GM21737 (cell line): ENCODE data around the gene PP2D1.
"Not testable (repeated sequence)": the region's sequence is repeated elsewhere in the genome, so short reads cannot be mapped to it uniquely, and the experiment has no call there.

Experiments
- ATAC-seq: cut with Tn5 transposase; IDR thresholded peaks from one replicate; pipeline ENCODE4 v1.9.1; 2021; ENCODE audit warnings: mild to moderate bottlenecking, moderate library complexity; ENCODE audit not compliant: unreplicated experiment

PP2D1 gene

GRCh38 chr3:20040548-20041196, 28.6 kb upstream of the PP2D1 start:
- ATAC-seq: peak; percentile 43

DNA sequence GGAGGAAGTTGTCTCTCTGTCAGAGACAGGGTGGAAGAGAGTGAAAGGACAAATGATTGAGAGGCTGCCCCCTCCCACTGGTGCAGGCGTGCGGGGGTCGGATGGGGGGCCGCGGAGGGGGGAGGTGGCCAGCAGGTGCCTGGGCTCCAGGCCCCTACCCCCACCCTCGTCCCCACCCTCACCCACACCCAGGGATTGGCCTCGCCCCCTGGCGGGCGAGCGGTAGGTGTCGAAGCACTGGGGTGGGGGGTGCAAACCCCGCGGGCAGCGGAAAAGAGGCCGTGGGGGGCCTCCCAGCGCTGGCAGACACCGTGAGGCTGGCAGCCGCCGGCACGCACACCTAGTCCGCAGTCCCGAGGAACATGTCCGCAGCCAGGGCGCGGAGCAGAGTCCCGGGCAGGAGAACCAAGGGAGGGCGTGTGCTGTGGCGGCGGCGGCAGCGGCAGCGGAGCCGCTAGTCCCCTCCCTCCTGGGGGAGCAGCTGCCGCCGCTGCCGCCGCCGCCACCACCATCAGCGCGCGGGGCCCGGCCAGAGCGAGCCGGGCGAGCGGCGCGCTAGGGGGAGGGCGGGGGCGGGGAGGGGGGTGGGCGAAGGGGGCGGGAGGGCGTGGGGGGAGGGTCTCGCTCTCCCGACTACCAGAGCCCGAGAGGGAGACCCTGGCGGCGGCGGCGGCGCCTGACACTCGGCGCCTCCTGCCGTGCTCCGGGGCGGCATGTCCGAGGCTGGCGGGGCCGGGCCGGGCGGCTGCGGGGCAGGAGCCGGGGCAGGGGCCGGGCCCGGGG, 27.9 kb upstream of the PP2D1 start, which contains the start of gene KAT2B:
Gene KAT2B, plus strand, starts transcription at position 682 of the 783 bp plus-strand sequence. Its CDS starts 32 bp downstream, at position 714.
- ATAC-seq: peak; percentile 52

GRCh38 chr3:20039466-20039764, 27.4 kb upstream of the PP2D1 start:
- no peak for ATAC-seq

DNA sequence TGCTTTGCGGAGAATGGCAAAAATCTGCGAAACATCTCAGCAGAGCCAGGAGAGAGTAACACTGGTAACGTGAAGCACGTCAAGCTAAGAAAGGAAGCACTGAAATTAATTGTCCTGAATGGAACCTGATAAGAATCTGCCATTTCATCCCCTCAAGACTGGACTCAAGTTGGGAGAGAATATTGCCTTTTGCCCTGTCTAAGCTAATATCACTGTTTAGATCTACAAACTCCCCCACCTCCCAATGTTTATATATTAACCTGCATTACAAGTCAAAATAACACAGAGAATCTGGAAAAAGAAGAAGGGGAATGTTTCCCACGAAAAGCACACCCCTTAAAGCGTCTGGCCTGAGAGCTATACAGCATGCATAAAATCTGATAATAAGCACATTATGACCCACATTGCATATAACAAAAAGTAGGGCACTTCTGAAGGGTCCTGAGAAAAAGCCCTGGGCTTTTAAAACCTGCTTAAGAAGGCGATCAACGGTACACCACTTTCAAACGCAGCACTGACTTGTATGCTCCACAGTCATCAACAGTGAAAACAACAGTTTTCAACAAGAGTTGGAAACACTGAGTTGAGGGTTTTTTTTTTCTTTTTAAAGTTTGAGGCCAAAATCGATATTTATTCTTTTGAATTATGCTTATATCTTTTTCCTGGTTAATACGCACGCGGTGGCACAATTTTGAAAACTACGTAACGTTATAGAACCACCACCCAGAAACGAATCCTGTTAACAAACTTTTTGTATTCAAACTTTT, 26.8 kb upstream of the PP2D1 start:
- ATAC-seq: no peak

DNA sequence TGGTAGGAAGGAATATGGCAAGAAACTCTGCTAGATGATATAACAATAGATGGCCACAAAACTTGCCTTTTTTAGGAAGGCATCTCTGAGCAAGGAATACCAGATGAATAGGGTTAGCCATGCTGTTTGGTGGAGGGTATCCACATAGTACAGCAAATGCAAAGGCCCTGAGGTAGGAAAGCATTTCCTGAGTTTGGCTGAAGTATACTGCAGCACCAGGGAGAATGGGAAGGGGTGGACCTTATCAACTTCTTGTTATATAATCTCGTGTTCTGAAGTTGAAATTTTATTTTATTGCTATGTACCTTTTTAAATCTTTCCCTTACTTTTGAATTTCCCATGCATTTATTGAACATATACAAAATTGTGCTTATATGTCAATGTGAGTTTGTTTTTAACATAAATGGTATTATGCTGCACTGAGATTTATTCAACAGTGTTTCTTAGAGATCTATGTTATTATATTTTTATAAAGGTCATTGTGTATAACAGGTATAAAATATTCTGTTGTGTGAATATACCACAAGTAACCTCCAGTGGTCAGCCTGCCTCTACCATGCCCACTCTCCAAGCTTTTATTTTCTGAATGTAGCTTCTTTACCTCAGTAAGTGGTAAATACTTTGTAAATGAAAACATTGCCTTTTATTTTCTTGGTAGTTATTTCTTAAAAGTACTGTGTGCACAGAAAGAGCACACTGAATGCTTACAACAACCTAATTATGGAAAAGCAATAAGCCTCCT, 25.4 kb upstream of the PP2D1 start:
- ATAC-seq: no peak

DNA sequence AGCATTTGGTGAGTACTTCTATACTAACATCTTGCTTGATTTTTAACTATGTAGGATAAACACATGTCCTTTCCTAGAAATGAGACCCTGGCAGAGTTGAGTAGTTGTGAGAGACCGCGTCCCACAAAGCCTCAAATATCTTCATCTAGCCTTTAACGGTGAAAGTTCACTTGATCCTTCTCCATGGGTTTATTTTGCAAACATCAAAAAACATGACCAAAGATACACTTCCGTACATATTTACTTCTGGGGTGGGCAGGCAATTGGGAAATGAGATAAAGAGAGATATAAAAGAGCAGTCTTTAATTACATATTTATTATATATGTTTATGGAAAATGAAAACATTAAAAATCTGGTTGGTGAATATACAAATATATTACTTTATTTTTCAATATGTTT, 23.0 kb upstream of the PP2D1 start:
- no peak for ATAC-seq

DNA sequence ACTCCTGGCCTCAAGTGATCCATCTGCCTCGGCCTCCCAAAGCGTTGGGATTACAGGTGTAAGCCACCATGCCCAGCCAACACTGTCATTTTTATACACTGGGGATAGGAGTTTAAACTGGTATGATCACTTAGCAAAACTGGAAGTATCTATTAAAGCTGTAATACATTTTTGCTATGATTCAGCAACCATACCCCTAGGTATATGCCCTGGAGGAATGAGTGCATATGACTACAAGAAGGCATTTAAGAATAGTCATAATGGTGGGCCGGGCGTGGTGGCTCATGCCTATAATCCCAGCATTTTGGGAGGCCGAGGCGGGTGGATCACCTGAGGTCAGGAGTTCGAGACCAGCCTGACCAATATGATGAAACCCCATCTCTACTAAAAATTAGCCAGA, 19.9 kb upstream of the PP2D1 start:
- not testable (repeated sequence) for ATAC-seq

- no peak for ATAC-seq
Observed at GRCh38 chr3:20028905-20029331, 16.9 kb upstream of the PP2D1 start.

DNA sequence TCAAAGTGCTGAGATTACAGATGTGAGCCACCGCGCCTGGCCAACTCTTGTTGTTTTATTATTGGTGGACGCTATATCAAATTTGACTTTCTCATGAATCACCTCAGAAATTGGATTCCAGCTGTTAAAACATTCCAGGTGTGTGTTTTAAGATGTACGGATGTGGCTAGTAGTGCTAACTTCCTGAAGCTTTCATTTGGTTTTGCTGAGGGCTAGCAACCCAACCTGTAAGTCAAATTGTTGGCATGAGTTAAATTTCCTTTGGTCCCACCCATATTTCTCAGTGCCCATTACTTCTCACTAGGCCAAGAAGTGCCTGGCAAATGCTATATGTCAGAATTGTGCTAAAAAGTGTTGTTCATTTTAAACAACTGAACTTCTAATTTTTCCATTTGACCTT, 15.1 kb upstream of the PP2D1 start:
- no peak for ATAC-seq

DNA sequence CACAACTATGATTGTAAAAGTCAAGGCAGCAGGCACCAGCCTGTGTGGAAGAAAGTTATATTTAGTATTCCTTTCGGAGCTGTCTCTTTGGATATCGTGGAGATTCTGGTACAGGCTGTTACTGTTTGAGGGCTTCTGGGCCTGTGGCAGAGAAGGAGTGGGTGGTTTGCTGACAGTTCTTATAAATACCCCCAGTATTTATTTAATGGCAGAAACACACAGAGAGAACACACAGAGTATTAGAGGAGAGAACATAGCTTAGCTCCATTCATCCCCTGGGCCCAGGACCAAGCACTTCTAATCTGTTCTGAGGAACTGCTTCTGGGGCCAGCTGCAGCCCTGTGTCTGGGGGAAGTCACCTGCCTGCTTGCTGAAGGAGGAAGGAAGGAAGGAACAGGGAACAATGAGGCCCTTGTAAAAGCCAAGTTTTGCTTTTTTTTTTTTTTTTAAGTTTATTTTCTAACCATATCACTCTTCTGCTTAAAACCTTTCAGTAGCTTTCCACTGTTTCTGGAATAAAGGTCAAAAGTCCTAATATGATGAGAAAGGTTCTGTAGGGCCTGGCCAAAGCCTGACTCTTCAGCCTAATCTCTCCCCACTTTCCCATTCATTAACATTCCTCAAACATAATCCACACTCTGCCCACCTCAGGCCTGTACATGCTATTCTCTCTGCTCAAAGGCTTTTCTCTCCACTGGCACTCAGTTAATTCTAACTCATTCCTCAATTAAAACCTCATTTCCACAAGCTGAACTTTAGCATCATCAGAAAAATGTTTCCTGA, 11.8 kb upstream of the PP2D1 start:
- no peak for ATAC-seq

DNA sequence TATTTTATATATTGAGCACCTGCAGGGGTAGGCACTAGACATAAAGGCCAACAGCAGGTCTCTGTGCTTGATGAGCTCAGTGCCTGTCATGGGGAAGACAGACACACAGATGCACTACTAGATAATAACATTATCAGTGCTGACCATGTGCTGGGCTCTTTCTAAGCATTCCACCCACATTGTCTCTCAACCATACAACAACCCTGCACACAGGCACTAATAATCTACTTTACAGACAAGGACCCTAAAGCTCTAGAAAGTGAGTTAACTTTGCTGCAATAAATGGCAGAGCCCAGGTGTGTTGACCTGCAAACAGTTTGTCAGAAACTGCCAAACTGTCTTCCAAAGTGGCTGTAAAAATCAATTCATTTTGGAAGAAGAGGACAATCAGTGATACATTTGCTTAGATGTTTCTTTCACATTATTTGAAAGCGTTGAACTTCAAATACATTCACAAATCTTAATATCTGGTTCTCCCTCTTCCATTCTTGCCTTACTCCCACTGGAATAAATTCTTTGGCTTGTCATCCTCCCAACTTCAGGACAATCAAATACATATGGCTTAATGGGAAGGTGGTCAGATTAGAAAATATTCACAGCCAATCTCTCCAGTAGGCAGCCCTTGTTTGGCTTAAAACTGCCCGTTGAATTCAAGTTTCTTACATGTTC, 11.0 kb upstream of the PP2D1 start:
- no peak for ATAC-seq

GRCh38 chr3:20016076-20016475, 4.0 kb upstream of the PP2D1 start:
- ATAC-seq: not testable (repeated sequence)

DNA sequence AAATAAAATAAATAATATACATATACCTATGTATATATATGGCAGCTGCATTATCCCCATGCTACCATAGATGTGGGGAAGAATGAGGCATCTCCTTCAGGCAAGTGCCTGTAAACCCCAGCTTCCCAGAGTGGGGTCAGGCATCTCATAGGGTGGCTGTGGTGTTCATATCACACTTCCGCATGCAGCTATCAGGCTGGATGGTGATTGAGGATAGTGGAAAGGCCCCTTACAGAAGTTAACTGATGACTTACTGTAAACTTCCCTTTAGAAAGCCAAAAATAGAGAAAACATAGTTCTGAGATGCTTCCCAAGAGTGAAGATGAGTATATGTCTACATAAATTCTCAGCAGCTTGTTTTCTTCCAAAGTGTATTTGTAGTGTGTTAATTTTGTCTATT, 3.5 kb upstream of the PP2D1 start:
- ATAC-seq: no peak

GRCh38 chr3:20013396-20013795, 1.3 kb upstream of the PP2D1 start:
- ATAC-seq: no peak

DNA sequence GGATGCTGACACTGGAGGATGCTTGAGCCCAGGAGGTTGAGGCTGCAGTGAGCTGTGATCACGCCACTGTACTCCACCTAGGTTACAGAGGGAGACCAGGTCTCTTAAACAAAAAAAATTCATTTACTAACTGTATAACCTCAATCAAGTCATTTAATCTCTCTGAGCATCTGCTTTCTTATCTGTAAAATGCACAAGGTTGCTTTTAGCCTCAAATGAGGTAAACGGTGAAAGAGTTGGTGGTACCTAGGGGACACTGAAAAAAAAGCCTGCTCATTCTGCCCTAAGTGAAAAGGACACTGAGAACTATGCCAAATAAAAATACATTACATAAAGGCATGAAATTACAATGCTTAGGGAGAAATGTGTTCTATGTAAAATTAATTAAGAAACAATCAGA, 3.4 kb downstream of the PP2D1 start:
- ATAC-seq: no peak

- no peak for ATAC-seq
Observed at GRCh38 chr3:20007960-20008359, 4.1 kb downstream of the PP2D1 start.

DNA sequence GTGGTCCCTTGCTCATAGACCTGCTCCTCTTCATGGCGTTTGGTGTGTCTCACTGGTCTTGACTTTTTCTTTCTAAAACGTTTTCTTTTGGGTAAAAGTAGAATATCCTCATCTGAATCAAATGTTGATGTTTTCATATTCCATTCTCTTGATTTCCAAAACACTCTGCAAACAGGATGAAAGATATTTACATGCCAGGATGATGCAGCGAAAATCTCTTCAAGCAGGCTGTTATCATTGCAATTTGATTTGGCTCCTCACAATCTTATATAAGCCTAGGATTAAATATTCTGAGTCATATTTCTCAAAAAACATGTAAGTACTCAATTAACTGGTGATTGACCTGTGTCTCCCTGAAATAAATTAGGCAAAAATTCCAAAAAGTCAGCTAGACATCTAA, 10.1 kb downstream of the PP2D1 start:
- ATAC-seq: no peak

DNA sequence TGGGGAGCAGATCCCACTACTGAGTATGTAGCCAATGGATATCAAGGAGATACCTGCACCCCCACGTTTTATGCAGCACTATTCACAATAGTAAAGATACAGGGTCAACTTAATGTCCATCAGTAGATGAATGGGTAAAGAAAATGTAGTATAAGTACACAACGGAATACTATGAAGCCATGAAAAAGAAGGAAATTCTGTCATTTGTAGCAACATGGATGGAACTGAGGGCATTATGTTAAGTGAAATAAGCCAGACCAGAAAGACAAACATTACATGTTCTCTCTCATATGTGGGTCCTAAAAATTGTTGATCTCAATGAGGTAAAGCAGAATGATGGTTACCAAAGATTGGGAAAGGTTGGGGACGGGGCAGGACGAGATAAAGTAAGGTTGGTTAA, 14.6 kb downstream of the PP2D1 start:
- ATAC-seq: no peak

- ATAC-seq: no peak
Observed at GRCh38 chr3:19994796-19995195, 17.3 kb downstream of the PP2D1 start.

DNA sequence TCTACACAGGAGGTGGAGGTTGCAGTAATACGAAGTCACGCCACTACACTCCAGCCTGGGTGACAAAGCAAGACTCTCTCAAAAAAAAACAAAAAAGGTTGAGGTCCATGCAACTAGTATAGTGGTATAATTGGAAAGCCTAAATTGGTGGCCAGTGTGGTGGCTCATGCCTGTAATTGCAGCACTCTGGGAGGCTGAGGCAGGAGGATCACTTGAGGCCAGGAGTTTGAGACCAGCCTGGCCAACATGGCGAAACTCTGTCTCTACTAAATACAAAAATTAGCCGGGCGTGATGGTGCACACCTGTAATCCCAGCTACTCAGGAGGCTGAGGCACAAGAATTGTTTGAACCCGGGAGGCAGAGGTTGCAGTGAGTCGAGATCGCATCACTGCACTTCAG, 23.2 kb downstream of the PP2D1 start:
- not testable (repeated sequence) for ATAC-seq
